AG09319 (cell line): Measurements from ENCODE around the gene PRKAR1B.

Experiments used
- DNase-seq: peaks from one replicate; pipeline ENCODE4 v3.0.0-alpha.2; 2010; ENCODE audit warnings: low read depth; ENCODE audit errors: extremely low read depth
- CTCF ChIP-seq: IDR thresholded peaks from 2 replicates; pipeline ENCODE4 v1.5.1; 2011; ENCODE audit warnings: low read depth, mild to moderate bottlenecking, inconsistent platforms, low read length, moderate library complexity

PRKAR1B gene

GRCh38 chr7:582081-582835, 144.8 kb downstream of the PRKAR1B start:
- DNase-seq = no peak
- no peak for TF ChIP-seq CTCF

GRCh38 chr7:578386-578785, 148.7 kb downstream of the PRKAR1B start:
- no peak for DNase-seq
- TF ChIP-seq CTCF = no peak

GRCh38 chr7:577741-578370, 149.2 kb downstream of the PRKAR1B start:
- TF ChIP-seq CTCF = no peak
- DNase-seq = no peak

GRCh38 chr7:577278-577665, 149.8 kb downstream of the PRKAR1B start:
- no peak for TF ChIP-seq CTCF
- DNase-seq = no peak

- TF ChIP-seq CTCF = no peak
- no peak for DNase-seq
Observed at GRCh38 chr7:576524-577277, 150.4 kb downstream of the PRKAR1B start.

GRCh38 chr7:575425-576366, 151.4 kb downstream of the PRKAR1B start:
- no peak for DNase-seq
- TF ChIP-seq CTCF = no peak
